HuH-7.5 (cell line): Measurements from ENCODE around the gene XYLT1.

Experiments used
- DNase-seq: peaks from one replicate; pipeline ENCODE4 v3.0.0; 2011; ENCODE audit warnings: low spot score

XYLT1 gene

DNA sequence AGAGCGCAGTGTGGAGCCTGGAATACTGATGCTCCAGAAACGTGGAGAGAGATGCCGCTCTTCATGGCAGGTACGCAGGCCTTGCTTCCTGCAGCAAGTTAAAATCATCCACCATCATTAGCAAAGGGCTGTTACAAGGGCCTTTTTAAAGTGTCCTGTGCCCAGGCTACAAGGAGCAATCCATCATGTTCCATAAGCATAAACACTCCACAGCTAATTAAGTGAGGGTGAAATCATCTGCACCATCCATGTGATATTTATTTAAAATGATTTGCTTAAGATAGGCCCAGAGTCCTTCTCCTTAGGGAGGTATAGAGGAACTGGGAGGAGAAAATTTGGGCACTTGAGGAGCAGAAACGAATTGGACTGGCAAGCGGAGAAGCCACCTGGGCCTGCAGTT lies 372.1 kb downstream of the XYLT1 start:
- DNase-seq: no peak

DNA sequence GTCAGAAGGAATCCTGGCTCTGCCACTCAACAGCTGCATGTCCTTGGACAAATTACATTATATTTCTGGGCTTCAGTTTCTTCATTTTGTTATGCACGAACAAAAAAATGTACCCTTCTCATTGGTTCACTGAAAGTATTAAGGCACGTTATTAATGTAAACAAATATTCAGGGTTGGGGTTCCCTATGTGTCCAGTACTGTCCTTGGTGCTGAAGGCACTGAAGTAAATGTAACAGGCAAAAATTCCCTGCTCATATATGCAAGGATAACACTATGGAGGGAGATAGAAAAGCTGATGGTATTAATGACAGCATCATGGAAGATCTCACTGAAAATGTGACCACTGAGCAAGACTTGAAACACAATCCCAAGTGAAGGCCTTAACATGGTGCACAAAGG lies 386.6 kb downstream of the XYLT1 start:
- DNase-seq: no peak

- no peak for DNase-seq
These were observed 387.1 kb downstream of the XYLT1 start for GRCh38 chr16:17083628-17084027.

DNA sequence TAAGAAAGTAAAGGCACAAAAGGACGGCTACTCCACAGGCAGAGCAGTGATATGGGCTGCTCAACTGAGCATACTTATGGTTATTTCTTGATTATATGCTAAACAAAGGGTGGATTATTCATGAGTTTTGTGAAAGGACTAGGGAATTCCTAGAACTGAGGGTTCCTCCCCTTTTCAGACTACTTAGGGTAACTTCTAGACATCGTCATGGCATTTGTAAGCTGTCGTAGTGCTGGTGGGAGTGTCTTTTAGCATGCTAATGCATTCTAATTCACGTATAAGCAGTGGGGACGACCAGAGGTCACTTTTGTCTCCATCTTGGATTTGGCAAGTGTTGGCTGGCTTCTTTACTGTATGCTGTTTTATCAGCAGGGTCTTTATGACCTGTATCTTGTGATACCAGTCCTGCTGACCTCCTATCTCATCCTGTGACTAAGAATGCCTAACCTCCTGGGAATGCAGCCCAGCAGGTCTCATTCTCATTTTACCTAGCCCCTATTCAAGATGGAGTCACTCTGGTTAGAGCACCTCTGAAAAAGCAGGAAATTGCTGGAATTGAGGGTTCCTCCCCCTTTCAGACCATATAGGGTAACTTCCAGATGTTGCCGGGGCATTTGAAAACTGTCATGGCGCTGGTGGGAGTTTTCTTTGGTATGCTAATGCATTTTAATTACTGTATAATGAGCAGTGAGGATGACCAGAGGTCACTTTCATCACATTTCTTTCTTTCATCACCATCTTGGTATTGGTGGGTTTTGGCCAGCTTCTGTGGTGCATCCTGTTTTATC lies 388.5 kb downstream of the XYLT1 start:
- DNase-seq: no peak

GRCh38 chr16:17080105-17080504 lies 390.7 kb downstream of the XYLT1 start:
- no peak for DNase-seq

DNA sequence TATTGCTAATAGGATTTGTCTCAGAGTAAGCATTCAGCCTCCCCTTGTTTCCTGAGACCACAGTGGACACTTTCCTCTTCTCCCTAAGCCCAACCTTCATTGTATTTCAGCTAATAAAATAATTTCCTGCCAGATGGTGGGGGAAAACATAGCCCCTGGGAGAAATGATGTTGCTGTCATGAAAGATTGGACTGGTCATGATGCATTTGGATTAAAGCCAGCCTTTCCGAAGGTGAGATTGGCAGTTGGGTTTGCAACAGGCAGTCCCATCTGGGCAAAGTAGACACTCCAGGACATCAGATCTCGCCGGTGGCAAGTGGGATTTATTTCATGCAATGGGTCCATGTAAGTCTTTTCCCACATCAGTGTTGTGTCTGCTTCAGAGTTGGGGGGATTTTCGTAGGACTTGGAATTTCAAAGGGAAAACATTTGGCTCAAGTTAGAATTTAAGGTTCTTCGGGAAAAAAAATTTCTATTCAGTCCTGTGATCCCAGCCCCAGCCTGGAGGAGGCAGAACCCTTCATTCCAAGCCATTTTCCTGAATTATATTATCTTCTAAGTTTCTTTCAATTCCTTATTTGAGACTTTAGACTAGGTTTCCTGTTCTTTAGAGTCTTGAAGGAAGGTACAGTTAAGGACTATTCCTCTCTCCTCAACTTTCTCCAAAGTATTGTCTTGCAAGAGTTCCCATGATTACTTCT lies 391.7 kb downstream of the XYLT1 start:
- DNase-seq: no peak

- no peak for DNase-seq
These were observed 393.8 kb downstream of the XYLT1 start for GRCh38 chr16:17076818-17077498.

DNA sequence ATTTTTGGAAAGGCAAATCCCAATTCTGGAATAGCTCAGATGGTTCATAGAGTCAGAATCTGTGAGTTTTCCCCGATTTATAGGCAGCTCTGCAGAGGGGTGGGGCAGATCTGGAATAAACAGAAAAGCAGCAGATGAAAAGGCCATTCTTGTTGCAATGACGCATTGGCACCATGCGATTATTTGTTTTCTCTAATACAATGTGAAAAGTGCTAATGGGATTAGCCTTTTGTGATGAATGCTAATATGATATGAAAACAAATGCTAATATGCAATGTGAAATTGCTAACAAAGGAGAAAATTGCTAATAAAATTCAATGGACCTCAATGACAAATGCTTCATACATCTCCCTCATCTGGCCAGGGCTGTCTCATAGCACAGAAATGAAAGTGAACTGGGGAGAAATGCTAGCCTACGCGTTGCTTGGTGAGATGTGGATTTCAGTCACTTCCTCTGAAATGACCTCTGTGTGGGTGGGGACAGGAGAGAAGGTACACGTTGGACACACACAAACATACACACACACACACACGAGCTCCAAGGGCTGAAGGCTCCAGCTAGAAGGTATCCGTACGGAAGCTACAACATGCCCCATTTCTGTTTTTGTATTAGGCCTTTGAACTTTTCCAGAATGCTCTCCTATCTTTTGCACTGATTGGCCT lies 394.5 kb downstream of the XYLT1 start:
- no peak for DNase-seq

DNA sequence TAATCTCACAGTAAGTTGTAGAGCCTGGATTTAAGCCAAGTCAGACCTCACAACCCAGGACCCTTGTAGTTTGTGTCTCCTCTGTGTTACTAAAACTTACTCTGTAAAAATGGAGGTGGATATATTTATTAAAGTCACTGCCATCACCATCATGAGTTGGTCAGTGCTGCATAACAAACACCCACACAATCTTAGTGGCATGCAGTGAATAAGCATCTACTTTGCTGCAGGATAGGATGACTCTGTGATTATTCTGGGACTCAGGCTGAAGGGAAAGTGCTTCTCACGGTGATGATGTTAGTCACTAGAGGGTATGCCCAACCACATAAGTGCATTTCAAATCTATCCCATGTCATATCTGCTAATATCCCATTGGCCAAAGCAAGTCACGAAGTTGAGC lies 398.7 kb downstream of the XYLT1 start:
- no peak for DNase-seq

DNA sequence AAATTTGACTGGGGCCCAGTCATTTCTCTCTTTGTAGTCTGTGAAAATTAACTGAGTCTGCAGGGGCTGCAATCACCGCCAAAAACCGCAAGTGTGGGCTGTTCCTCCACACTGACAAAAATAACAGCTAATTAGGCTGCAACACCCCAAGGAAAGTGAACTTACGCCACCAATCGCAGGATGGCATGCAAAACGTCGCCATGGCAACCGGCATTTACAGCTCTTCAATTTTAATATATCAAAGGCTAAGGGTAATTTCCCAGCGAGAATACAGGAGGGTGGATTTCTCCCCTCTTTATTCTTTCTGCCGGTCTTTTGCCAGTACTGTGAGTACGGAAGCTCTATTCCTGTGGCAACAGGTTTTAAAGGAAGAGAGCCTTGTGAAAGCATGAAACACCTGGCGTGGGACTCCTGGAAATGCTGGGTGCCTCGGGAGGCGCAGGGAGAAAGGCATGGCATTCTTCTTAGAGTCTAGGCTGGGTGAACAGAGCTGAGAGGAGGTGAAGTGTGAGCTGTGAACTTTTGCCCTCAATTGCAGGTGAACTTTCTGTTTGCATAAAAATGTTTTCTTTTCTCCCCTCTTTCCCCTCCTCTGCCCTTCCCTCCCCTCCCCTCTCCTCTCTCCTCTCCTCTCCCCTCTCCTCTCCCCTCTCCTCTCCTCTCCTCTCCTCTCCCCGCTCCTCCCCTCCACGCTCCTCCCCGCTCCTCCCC lies 399.7 kb downstream of the XYLT1 start:
- DNase-seq: no peak

DNA sequence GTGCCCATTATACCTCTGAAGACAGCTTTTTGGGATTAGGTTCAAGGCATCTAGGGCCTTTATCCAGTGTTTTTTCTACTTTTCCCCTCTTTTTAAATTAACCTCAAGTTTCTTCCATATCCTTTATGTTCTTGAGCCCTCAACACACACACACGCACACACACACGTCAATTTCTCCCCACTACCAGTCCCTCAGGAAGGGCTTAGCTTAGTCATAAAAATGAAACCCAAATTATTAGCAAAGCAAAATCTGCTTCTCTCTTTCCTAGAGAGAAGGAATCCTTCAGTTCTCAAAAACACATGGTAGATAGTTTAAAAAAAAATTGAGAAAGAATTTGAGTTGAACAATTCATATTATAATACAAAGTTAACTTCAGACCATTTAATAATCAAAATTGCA lies 401.1 kb downstream of the XYLT1 start:
- no peak for DNase-seq

DNA sequence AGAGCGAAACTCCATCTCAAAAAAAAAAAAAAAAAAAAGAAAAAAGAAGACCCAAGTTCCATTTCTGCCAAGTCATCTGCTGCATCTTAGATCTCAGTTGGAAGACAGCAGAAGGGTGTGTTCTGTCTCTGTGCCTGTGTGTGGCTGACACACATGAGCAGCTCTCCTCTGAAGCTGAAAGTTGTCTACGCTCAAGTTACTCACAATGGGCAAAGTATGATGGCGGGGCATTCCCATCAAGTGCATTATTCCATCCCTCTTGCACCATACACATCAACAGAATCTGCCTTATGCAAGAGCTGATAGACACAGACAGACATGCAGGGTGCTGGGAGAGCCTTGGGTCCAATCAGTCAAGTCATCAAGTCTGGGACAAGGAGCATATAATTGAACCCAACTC lies 402.2 kb downstream of the XYLT1 start:
- no peak for DNase-seq

DNA sequence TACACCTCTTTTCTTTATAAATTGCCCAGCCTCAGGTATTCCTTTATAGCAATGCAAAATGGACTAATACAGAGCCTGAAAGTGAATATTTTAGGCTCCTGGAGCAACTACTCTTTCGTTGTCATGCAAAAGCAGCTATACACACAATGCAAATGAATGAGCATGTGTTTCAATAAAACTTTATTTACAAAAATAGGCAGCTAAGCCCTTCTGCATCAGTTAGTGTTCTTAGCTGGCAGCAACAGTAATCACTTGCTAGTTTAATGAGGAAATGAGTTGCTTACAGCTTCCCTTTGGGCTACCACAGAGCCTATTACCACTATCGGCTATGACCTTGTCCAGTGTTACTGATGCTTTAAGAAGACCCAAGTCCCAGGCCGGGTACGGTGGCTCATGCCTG lies 402.9 kb downstream of the XYLT1 start:
- no peak for DNase-seq

DNA sequence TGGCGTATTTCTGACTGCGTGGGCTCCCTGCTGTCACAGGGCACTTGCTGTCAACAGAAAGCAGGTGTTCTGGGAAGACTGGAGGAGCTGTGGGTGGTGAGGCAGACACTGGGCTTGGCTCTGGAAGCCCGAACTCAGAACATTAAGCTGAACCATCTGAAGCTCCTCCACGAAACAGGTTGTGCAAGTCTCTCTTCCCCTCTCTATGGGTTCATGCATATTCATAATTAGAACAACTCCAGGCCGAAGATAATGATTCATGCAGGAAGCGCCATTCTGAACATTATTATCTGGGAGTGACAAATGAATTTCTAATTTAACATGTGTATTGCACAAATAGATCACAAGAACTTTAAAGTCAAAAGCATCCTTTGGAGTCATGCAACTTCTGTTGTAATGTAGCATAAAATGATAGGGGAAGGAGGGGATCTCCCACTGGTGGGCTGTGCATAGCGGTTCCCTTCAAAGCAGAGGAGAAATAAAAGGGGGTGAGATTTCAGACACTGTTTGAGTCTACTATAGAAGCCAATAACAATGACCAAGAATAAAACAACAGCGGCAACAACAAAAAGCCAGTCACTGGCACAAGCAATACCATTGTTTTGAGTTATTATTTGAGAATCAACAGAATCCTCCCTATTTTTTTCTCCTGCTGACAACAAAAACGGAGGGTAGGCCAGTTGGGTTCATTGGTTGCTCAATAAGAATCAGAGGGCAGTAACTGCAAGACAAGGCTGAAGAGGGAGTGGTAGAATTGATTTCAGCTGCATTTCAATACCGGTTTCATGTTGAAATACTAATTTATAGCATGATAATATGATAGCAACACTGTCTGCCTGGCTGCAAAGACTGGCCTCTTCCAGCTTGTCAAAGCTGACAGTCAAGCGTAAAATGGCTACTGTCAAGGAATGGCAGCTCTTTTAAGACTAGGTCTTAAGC lies 407.3 kb downstream of the XYLT1 start:
- DNase-seq: no peak

DNA sequence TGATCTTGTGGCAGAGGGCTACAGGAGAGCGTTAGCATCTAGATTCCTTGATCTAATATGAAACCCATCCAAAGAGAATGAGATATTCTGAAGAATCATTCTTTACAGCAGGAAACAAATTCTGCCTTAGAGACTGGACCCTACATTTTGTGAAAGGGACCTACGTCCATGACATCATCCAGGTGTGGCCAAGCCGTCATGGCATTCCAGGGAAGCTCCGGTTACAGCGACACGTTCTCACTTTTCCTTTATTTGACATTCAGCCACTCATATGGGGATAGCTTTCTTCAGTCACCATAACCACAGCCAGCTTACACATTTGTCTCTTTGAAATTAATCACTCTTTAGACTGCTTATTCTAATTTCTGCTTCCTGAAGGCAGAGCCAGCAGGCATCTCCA lies 408.1 kb downstream of the XYLT1 start:
- no peak for DNase-seq

DNA sequence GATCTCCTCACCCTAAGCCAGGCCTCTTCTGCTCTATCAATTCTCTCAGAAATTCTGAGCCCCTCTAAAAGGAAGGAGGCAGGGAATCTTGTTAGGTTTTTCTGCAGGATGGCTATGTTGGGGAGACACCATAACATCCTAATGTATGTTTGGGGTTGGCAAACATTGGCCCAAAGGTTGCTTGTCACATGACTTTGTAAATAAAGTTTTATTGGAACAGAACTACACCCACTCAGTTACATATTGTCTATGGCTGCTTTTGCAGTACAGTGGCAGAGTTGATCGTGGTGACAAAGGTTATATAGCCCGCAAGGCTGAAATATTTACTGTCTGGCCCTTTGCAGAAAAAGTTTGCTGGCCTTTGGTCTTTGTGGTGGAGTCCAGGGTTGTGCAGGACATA lies 409.4 kb downstream of the XYLT1 start:
- DNase-seq: no peak

- DNase-seq: no peak
These were observed 412.3 kb downstream of the XYLT1 start for GRCh38 chr16:17058471-17058870.

- no peak for DNase-seq
These were observed 414.1 kb downstream of the XYLT1 start for GRCh38 chr16:17056666-17057065.

DNA sequence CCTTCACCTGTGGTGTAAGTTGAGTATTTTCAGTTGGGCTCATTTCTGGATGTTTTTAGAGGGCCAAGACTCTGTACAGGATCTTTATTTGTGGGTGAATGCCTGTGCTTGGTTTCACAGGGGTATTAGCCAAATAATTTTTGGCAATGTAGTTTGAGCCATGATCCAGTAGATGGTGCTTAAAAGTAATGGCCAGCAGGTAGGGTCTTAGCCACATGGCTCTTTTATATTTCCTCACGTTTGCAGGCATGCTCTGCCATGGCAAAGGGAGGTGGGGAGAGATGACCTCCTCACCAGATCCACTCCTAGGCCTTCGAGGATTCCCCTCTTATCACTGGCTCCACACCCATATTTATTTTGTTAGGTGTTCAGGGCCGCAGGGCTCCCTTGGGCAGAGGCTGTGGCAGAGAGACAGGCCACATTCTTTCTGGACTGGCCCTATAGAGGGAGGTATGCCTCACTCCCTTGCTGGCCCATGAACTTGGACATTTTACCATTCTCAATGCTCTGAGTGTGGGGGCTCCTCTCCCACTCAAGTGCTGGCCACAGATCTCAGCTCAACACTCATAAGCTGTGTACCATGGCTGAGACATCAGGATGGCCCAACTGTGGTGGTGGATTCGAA lies 417.1 kb downstream of the XYLT1 start:
- no peak for DNase-seq
